ENCODE measurements around the gene C1GALT1. TPM values are rescaled to one million over a fixed set of nuclear protein-coding genes. Genes with fewer than 3 reads are reported as not detected.

The C1GALT1 gene
- polyA plus RNA-seq, 3 donors: 12.5 to 47.7 (median 45.1) TPM

DNA sequence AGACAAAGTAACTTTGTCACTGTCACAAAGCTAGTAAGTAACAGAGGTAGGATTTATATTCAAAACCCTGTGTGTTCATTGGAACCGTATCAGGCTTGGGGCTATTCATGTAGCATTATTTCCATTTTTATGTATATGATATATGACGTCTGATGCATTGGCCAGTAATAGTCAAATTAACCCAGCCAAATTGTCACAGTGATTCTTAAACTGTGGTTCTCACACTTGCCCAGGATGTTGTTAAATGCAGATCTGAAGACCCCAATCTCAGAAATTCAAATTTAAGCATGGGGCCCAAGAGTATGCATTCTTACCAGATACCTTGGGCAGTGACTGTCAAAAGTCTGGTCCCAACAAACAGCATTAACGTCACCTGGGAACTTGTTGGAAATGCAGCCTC is 63.9 kb downstream of the C1GALT1 start:
- peaks cover 6 to 27% of the 10 kb centered on the region in 2 donors for H3K4me1 ChIP-seq (ENCODE audit: control insufficient read depth in 1 of 2, insufficient read depth in 2 of 2, low read length in 2 of 2)
- Mint-ChIP-seq H3K4me3 (no peak overlapping the region), H3K27ac (no peak overlapping the region), H3K36me3 (peaks cover 13 to 25% of the 10 kb centered on the region in 2 donors), H3K9me3 (no peaks in the 10 kb centered on the region), H3K27me3 (ENCODE audit: low read depth in 3 of 3) (no peaks in the 10 kb centered on the region), H3K4me1 (peaks cover 28% of the 10 kb centered on the region)
- H3K27ac ChIP-seq (ENCODE audit: low read depth in 1 of 2, low read length in 2 of 2): no peak overlapping the region
- intact Hi-C loops (cut with micrococcal nuclease): no loop called here
- H3K4me3 ChIP-seq (replicated peaks in 1 of 3; ENCODE audit: low read depth in 2 of 3, low read length in 3 of 3): no peak overlapping the region
- no peak overlapping the region for H3K4me2 ChIP-seq (replicated peaks; ENCODE audit: extremely low read depth, low read length, poor library complexity, severe bottlenecking)
- H4K20me1 ChIP-seq (ENCODE audit: insufficient read depth, low read length): no peaks in the 10 kb centered on the region
- TF ChIP-seq, protein P1, sequence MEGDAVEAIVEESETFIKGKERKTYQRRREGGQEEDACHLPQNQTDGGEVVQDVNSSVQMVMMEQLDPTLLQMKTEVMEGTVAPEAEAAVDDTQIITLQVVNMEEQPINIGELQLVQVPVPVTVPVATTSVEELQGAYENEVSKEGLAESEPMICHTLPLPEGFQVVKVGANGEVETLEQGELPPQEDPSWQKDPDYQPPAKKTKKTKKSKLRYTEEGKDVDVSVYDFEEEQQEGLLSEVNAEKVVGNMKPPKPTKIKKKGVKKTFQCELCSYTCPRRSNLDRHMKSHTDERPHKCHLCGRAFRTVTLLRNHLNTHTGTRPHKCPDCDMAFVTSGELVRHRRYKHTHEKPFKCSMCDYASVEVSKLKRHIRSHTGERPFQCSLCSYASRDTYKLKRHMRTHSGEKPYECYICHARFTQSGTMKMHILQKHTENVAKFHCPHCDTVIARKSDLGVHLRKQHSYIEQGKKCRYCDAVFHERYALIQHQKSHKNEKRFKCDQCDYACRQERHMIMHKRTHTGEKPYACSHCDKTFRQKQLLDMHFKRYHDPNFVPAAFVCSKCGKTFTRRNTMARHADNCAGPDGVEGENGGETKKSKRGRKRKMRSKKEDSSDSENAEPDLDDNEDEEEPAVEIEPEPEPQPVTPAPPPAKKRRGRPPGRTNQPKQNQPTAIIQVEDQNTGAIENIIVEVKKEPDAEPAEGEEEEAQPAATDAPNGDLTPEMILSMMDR (IDR thresholded peaks at IDR 0.05): no peak
- H3K79me2 ChIP-seq (ENCODE audit: insufficient read depth, low read length): peaks cover 6% of the 10 kb centered on the region
- H3K27me3 ChIP-seq (ENCODE audit: control insufficient read depth in 2 of 2, insufficient read depth in 2 of 2, low read length in 2 of 2): no peaks in the 10 kb centered on the region
- no peaks in the 10 kb centered on the region for H3K9me3 ChIP-seq (replicated peaks in 1 of 2; ENCODE audit: control insufficient read depth in 1 of 2, insufficient read depth in 1 of 2, low read length in 2 of 2)
- H3K36me3 ChIP-seq (replicated peaks in 1 of 2; ENCODE audit: control insufficient read depth in 1 of 2, insufficient read depth in 2 of 2, low read length in 2 of 2): peaks cover 0 to 5% of the 10 kb centered on the region in 2 donors
- WGBS (ENCODE audit: insufficient coverage): 100% methylated on average over 1 of the region's 3 CpGs
- DNase-seq: no peak
- no peak overlapping the region for H3K9ac ChIP-seq (ENCODE audit: insufficient read depth, low read length, poor library complexity, severe bottlenecking)
- H2AFZ ChIP-seq (ENCODE audit: insufficient read depth, low read depth, low read length, poor library complexity, severe bottlenecking): no peak overlapping the region

DNA sequence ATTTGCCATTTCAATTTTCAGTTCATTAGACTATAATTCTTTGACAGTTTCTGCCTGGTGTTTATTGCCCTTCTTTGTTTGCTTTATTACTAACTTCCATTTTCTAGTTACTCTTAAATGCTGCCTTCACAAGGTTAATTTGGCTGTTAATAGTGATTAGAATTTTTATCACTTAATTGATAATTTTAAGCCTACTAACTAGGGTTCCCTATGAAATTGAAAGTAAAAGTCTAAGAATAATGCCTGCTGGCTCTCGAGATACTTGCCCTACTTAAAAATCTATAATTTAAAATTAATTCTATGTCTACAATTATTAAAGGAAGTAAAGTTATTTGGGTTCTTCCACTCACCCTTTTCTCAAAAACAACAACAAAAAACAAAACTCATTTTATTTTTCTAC is 65.3 kb downstream of the C1GALT1 start:
- peak overlapping the region; percentile 39 to 48 for H3K4me3 Mint-ChIP-seq
- Histone ChIP-seq H3K9me3 (replicated peaks in 1 of 2; ENCODE audit: control insufficient read depth in 1 of 2, insufficient read depth in 1 of 2, low read length in 2 of 2) (no peaks in the 10 kb centered on the region), H3K27ac (ENCODE audit: low read depth in 1 of 2, low read length in 2 of 2) (peak overlapping the region in 1 of 2 donors; percentile 35), H3K9ac (ENCODE audit: insufficient read depth, low read length, poor library complexity, severe bottlenecking) (peak overlapping the region; percentile 21), H3K4me2 (replicated peaks; ENCODE audit: extremely low read depth, low read length, poor library complexity, severe bottlenecking) (peak overlapping the region; percentile 37), H3K4me3 (replicated peaks in 1 of 3; ENCODE audit: low read depth in 2 of 3, low read length in 3 of 3) (peak overlapping the region in 2 of 3 experiments; percentile 25 to 46), H3K36me3 (replicated peaks in 1 of 2; ENCODE audit: control insufficient read depth in 1 of 2, insufficient read depth in 2 of 2, low read length in 2 of 2) (peaks cover 0 to 5% of the 10 kb centered on the region in 2 donors), H2AFZ (ENCODE audit: insufficient read depth, low read depth, low read length, poor library complexity, severe bottlenecking) (peak overlapping the region; percentile 8), H4K20me1 (ENCODE audit: insufficient read depth, low read length) (no peaks in the 10 kb centered on the region), H3K4me1 (ENCODE audit: control insufficient read depth in 1 of 2, insufficient read depth in 2 of 2, low read length in 2 of 2) (peaks cover 20 to 41% of the 10 kb centered on the region in 2 donors), H3K27me3 (ENCODE audit: control insufficient read depth in 2 of 2, insufficient read depth in 2 of 2, low read length in 2 of 2) (no peaks in the 10 kb centered on the region), H3K79me2 (ENCODE audit: insufficient read depth, low read length) (no peaks in the 10 kb centered on the region)
- intact Hi-C loops (cut with micrococcal nuclease): no loop called here
- peaks cover 10 to 23% of the 10 kb centered on the region in 2 donors for H3K36me3 Mint-ChIP-seq
- no CpG with 5 or more reads among the region's 1 CpG for WGBS (ENCODE audit: insufficient coverage)
- peaks cover 40% of the 10 kb centered on the region for H3K4me1 Mint-ChIP-seq
- H3K27me3 Mint-ChIP-seq (ENCODE audit: low read depth in 3 of 3): no peaks in the 10 kb centered on the region
- peak overlapping the region in 1 of 7 donors; percentile 78 for H3K27ac Mint-ChIP-seq
- TF ChIP-seq, protein P1 (IDR thresholded peaks at IDR 0.05): no peak
- DNase-seq: no peak
- H3K9me3 Mint-ChIP-seq: no peaks in the 10 kb centered on the region
